ENCODE measurements around the gene SOX3.
A peak's percentile ranks its signal among the peaks of the same experiment; 100 is the strongest.

SOX3 gene

DNA sequence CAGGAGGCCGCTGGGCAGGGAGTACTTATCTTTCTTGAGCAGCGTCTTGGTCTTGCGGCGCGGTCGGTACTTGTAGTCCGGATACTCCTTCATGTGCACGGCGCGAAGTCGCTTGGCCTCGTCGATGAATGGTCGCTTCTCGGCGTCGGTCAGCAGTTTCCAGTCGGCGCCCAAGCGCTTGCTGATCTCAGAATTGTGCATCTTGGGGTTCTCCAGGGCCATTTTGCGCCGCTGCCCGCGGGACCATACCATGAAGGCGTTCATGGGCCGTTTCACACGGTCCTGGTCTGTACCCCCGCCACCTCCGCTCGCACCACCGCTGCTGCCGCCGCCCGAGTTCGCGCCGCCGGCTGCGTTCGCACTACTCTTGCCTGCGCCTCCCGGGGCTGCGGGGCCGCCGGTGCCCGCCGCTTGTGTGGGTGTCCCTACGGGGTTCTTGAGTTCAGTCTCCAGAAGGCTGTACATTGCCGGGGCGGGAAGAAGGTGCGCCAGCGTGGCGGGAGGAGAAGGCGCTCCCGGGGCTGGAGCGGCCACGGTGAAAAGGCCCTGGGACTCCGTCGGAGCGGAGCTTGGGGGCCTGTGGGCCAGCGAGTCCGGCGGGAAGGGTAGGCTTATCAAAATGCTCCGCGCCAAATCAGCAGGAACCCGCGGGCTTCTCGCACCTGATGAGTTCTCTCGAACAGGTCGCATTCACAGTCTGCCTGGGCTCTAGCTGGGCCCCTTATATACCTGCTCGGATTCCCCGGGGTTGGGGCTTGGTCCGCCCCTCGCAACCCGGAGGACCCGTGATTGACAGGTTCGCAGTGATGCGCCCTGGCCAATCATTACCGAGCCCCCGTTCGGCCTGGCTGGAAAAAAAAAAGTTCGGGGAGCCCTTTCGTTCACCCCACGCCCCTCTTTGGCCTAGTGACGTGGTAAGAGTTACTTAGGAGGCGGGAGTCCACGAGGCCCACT, at the start of gene SOX3:
Gene SOX3, minus strand, starts transcription at position 699 of the 954 bp plus-strand sequence. Its CDS starts 9 bp downstream, at position 690.
- no peaks in the 10 kb centered on the region for H3K36me3 ChIP-seq
- peaks cover 3 to 69% of the 10 kb centered on the region in 2 donors for H3K27me3 ChIP-seq
- no peak for DNase-seq
- peak within 1 kb of the TSS; percentile 44 to 49 for H3K4me3 ChIP-seq
- TF ChIP-seq, protein P1, sequence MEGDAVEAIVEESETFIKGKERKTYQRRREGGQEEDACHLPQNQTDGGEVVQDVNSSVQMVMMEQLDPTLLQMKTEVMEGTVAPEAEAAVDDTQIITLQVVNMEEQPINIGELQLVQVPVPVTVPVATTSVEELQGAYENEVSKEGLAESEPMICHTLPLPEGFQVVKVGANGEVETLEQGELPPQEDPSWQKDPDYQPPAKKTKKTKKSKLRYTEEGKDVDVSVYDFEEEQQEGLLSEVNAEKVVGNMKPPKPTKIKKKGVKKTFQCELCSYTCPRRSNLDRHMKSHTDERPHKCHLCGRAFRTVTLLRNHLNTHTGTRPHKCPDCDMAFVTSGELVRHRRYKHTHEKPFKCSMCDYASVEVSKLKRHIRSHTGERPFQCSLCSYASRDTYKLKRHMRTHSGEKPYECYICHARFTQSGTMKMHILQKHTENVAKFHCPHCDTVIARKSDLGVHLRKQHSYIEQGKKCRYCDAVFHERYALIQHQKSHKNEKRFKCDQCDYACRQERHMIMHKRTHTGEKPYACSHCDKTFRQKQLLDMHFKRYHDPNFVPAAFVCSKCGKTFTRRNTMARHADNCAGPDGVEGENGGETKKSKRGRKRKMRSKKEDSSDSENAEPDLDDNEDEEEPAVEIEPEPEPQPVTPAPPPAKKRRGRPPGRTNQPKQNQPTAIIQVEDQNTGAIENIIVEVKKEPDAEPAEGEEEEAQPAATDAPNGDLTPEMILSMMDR (IDR thresholded peaks at IDR 0.05), result no peak
- intact Hi-C loops (cut with DNase I; ENCODE audit: low total_unique reads), result no loop called here
- H3K4me1 ChIP-seq, result peaks cover 0 to 45% (median 26%) of the 10 kb centered on the region in 4 donors
- H3K27ac ChIP-seq, result no peak within 1 kb of the TSS
- H3K9me3 ChIP-seq, result peaks cover 0 to 7% (median 0%) of the 10 kb centered on the region in 3 donors

GRCh38 chrX:140548985-140549384, 44.1 kb upstream of the SOX3 start:
- no peaks in the 10 kb centered on the region for H3K9me3 ChIP-seq
- H3K4me1 ChIP-seq, result no peaks in the 10 kb centered on the region
- TF ChIP-seq, protein P1 (IDR thresholded peaks at IDR 0.05), result no peak
- H3K4me3 ChIP-seq, result no peak overlapping the region
- no peaks in the 10 kb centered on the region for H3K36me3 ChIP-seq
- DNase-seq, result no peak
- no peak overlapping the region for H3K27ac ChIP-seq
- H3K27me3 ChIP-seq, result no peaks in the 10 kb centered on the region
- intact Hi-C loops (cut with DNase I; ENCODE audit: low total_unique reads), result no loop called here

DNA sequence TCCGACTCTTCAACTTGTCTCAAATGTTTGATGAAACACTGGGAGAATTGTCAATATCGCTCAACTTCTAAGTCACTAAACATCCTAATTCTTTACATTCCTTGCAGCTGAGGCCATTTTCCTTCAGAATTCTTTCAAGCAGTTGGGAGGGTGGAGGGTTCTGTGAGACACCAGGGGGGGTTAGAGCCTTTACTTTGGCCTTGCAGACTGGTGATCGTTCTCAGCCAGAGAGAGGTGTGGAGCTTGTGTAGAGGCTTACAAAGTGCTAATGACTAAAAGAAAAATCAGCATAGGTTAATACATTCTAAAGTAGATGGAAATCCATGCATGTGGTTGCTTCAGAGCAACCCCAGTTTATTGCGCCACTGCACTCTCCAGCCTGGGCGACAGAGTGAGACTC, 21.3 kb upstream of the SOX3 start:
- Histone ChIP-seq H3K4me1 (no peaks in the 10 kb centered on the region), H3K36me3 (no peaks in the 10 kb centered on the region), H3K9me3 (no peaks in the 10 kb centered on the region), H3K4me3 (no peak overlapping the region), H3K27me3 (no peaks in the 10 kb centered on the region), H3K27ac (no peak overlapping the region)
- no peak for DNase-seq
- intact Hi-C loops (cut with DNase I; ENCODE audit: low total_unique reads), result no loop called here
- TF ChIP-seq, protein P1 (IDR thresholded peaks at IDR 0.05), result no peak

DNA sequence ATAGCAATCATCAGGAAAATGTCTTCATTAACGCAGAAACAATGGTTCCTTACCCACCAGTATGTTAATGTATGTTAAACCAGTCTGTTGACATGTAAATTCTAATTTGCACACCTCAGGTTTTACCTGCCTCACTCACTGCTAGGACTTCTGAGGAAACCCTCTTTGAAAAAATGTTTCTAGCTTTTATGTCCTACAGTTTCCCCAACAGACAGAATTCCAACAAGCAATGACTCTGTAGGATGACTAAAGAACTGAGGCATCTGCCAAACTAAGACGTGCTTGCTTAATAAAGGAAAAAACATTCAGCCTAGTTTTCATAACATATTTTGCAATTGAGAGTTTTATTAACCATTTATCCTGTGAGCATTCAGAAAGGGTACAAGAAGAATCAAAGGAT, 20.6 kb upstream of the SOX3 start:
- no peaks in the 10 kb centered on the region for H3K36me3 ChIP-seq
- no peak overlapping the region for H3K27ac ChIP-seq
- TF ChIP-seq, protein P1 (IDR thresholded peaks at IDR 0.05), result no peak
- DNase-seq, result no peak
- no peak overlapping the region for H3K4me3 ChIP-seq
- H3K27me3 ChIP-seq, result no peaks in the 10 kb centered on the region
- H3K9me3 ChIP-seq, result no peaks in the 10 kb centered on the region
- H3K4me1 ChIP-seq, result no peaks in the 10 kb centered on the region
- intact Hi-C loops (cut with DNase I; ENCODE audit: low total_unique reads), result no loop called here

DNA sequence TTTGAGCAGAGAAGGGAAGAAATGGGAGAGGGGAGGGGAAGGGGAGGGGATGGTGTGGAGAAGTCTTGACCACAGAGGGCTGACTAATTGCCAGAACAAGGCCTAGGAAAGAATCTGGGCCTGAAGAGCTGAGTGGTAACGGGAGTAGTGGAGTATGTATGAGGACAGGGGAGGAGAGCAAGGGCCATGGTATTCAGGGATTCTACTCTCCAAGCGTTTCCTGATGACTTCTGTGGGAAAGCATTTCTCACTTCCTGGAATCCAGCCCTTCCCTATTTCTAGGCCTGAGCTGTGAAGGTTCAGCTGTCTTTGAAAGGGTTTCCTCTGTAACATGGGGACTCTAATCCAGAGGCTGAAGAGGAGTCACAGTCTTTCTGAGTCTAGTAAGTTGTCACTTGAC, 19.7 kb upstream of the SOX3 start:
- H3K9me3 ChIP-seq, result no peaks in the 10 kb centered on the region
- no peak overlapping the region for H3K27ac ChIP-seq
- intact Hi-C loops (cut with DNase I; ENCODE audit: low total_unique reads), result no loop called here
- TF ChIP-seq, protein P1 (IDR thresholded peaks at IDR 0.05), result no peak
- H3K4me3 ChIP-seq, result no peak overlapping the region
- no peaks in the 10 kb centered on the region for H3K4me1 ChIP-seq
- H3K27me3 ChIP-seq, result no peaks in the 10 kb centered on the region
- no peak for DNase-seq
- H3K36me3 ChIP-seq, result no peaks in the 10 kb centered on the region
